GM20431 (cell line): Measurements from ENCODE around the gene ANGPTL8.

ENCODE experiments used
- in situ Hi-C: fragments of 300-500 bp; cut with MseI, MboI; formaldehyde crosslinking; loops from one replicate; pipeline ENCODE4 v1.15.0; 2020; ENCODE audit warnings: low sequenced_read_pairs; ENCODE audit not compliant: unreplicated experiment

Gene ANGPTL8, protein sequence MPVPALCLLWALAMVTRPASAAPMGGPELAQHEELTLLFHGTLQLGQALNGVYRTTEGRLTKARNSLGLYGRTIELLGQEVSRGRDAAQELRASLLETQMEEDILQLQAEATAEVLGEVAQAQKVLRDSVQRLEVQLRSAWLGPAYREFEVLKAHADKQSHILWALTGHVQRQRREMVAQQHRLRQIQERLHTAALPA

DNA sequence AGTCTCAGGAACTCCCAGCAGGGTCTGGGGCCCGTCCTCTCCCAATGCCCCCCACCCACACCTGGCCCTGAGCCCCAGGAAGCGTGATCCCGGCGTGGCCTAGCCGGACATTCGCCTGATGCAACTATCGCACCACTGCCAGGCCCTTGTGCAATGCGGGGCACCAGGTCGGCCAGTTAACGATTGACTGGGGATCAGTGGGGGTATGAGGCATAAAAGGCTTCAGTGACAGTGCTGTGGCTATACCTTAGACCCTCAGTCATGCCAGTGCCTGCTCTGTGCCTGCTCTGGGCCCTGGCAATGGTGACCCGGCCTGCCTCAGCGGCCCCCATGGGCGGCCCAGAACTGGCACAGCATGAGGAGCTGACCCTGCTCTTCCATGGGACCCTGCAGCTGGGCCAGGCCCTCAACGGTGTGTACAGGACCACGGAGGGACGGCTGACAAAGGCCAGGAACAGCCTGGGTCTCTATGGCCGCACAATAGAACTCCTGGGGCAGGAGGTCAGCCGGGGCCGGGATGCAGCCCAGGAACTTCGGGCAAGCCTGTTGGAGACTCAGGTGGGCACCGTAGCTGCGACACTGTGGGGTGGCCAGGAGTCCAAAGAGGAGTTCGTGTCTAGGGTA lies at the start of gene ANGPTL8:
Gene ANGPTL8, plus strand, starts transcription at position 243 of the 624 bp plus-strand sequence. Its CDS starts 19 bp downstream, at position 262.
- in situ Hi-C loops, result no loop called here

DNA sequence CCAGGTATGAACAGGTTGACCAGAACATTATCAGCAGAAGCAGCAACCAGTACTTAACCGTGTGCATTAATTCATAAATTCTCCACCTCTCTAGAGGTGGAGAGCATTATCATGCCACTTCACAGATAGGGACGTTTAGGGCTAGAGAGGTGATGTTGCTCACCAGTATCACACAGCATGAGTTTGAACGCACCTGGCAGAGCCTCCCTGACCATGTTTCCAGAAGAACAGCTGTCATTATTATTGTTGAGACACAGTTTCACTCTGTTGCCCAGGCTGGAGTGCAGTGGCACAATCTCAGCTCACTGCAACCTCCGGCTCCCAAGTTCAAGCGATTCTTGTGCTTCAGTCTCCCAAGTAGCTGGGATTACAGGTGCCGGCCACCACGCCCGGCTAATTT lies 48.9 kb upstream of the ANGPTL8 start:
- in situ Hi-C loops, result no loop called here

- in situ Hi-C loops, result no loop called here
Measured at GRCh38 chr19:11191273-11191755, 48.1 kb upstream of the ANGPTL8 start.

- in situ Hi-C loops, result no loop called here
Measured at GRCh38 chr19:11191934-11192333, 47.5 kb upstream of the ANGPTL8 start.

- in situ Hi-C loops, result no loop called here
Measured at GRCh38 chr19:11192957-11193939, 46.2 kb upstream of the ANGPTL8 start.

GRCh38 chr19:11194173-11194572 lies 45.2 kb upstream of the ANGPTL8 start:
- in situ Hi-C loops, result no loop called here

DNA sequence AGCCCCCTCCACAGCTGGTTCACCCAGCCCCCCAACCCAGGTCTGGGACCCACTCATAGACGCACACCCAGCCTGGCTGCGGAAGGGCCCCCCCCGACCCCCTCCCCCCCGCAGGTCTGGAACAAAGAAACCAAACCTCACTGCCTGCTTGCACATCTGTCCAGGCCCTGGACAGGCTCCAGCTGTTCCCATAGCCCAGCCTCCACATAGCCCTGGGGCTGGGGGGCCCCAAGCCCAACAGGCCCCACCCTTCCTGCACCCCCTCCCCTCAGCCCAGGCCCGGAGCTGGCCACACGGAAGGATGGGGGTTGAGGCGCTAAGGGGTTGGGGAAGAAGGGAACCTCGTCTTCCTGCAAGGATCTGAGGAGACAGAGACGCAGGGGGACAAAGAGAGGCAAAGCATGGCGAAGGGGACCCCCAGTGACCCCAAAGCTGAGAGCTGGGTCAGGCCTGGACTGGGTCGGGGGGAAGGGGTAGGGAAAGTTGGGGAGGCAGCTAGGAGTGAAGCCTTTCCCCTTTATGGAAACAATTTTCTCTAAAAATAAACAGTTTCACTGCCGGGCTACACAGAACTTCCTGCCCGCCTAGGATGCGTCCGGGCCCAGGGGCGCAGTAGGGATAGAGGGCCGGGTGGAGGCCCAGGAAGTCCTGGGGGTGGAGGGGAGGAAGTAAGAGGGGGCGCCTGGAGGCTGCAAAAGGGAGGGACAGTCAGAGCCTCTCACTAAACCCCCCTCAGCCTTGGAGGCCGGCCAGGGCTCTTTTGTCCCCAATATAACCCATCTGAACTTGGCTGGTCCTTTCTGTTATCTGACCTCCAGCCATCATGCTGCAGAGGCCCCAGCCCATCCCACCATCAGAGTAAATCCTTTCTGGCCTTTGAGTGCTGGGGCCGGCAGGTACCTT lies 44.5 kb upstream of the ANGPTL8 start:
- in situ Hi-C loops, result no loop called here

DNA sequence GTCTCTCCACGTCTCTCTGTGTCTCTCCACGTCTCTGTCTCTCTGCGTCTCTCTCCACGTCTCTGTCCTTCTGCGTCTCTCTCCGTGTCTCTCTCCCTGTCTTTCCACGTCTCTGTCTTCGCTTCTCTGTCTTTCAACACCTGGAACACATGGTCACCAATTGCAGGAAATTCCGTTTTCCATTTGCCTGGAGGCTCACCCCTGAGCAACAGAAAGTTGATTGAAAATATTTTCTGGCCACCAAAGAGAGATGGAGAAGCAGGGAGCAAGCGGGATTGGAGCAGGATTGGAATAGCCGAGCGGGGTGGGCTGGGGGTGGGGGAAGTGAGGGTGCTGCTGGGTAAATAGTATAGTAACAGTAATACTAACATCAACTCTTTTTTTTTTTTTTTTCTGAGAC lies 43.7 kb upstream of the ANGPTL8 start:
- in situ Hi-C loops, result no loop called here

GRCh38 chr19:11196406-11197287 lies 42.8 kb upstream of the ANGPTL8 start:
- in situ Hi-C loops, result no loop called here

DNA sequence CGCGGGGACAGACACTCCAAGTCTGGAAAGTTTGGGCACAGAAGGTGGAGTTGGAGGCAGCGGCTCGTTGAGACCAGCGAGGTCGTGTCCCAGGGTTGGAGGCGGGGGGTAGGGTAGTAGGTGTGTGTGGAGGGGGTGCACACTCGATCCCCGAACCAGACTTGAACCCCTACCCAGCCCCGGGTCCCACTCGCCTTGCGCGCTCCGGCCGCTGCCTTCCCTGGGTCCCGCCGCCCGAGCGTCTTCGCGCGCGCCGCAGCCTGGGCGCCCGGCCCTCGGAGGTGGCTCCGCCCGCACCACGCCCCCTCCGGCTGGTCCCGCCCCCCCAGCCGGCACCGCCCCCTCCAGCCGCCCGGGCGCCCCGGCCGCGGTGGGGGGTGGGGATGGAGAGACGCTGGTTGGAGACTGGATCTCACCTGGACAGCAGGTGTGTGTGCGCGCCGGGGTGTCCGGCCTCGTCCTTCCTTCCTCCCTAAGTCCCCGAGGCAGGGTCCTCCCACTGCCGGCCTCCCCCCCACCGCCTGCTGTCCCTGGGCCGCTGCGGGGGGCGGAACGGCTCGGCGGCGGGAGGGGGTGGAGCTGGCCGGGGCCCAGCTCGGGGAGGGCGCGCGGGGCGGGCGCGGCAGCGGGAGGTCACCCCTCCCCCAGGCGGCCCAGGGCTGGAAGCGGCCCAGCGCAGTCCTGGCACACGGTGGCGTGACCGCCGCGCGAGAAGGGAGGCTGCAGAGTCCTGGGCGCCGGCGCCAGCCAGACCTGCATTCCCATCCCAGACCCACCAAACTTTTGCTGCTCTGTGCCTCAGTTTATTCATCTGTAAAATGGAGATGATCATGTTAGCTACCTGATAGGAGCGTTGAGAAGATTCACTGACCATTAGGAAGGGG lies 41.9 kb upstream of the ANGPTL8 start, which contains the start of gene KANK2:
Gene KANK2, minus strand, starts transcription at position 255 of the 884 bp plus-strand sequence. CDS start 3,034 bp downstream, outside the sequence.
- in situ Hi-C loops, result no loop called here

DNA sequence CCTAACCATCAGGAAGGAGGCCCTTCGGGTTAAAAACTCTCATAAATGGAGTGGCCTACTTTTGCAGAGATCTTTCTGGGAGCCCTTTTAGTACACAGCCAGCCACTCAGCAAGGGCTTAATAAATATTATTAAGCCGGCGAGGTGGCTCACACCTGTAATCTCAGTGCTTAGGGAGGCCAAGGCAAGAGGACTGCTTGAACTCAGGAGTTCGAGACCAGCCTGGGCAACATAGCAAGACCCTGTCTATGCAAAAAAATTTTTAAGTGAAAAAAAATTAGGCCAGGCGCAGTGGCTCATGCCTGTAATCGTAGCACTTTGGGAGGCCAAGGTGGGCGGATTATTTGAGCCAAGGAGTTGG lies 41.3 kb upstream of the ANGPTL8 start:
- in situ Hi-C loops, result no loop called here

GRCh38 chr19:11198769-11199424 lies 40.5 kb upstream of the ANGPTL8 start:
- in situ Hi-C loops, result no loop called here

- in situ Hi-C loops, result no loop called here
Measured at GRCh38 chr19:11199517-11199916, 39.9 kb upstream of the ANGPTL8 start.

GRCh38 chr19:11200015-11200574 lies 39.3 kb upstream of the ANGPTL8 start:
- in situ Hi-C loops, result no loop called here

DNA sequence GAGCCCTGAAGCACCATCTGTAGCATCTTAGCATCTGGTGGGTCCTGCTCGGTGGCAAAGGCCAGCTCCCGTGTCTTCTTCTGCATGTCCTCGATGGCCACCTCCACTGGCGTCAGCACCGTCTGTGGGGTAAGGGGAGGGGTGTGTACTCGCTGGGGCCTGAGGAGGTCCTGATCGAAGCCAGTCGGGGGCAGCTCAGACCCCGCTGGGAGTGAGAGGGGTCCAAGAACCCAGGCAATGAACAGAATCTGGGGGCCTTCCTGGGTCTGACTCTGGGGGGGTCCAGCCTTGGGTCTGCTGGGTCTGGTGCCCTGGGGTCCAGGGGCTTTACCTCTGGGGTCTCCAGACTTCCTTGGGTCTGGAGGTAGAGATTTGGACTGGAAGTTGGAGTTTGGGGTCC lies 38.5 kb upstream of the ANGPTL8 start:
- in situ Hi-C loops, result no loop called here

DNA sequence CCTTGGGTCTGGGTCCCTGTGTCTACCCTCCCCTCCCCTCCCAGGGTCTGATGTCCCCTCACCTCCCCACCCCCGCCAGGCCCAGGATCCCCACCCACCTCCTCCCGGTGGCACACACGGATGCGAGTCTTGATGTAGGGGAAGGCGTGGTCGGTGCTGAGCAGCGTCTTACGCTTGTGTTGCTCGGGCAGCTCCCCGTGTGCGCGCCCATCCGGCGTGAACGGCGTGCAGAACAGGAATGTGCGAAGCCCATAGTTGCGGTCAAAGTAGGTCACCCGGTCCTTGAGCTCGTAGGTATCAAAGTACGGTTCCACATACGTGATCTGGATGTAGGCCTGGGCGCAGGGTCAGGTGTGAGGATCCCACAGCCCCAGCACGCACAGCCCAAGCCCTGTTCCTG lies 37.6 kb upstream of the ANGPTL8 start:
- in situ Hi-C loops, result no loop called here
